HCT116 (cell line): ENCODE data around the gene TCAP. TPM values are rescaled to one million over a fixed set of nuclear protein-coding genes. Genes with fewer than 3 reads are reported as not detected.

ENCODE experiments used
- ATAC-seq: fragments of 200-7000 bp; cut with Tn5 transposase; 2 replicates; pipeline ENCODE4 v1.9.1; 2020; ENCODE audit warnings: mild to moderate bottlenecking, moderate library complexity
- BruUV-seq: library from RNA; stranded (reverse); fragments of 400-500 nt; replicated peaks from 2 replicates; lab custom pipeline; 2021; lab: Mats Ljungman, UMichigan
- CTCF ChIA-PET: fragments of 300-600 bp; sonication (Branson Sonifier 250); formaldehyde crosslinking; loops from one replicate; lab custom pipeline; 2021; ENCODE audit warnings: antibody characterized with exemption; lab: Charles Lee
- POLR2A ChIA-PET: fragments of 300-600, 350-600 bp; sonication (Branson Sonifier 250); formaldehyde crosslinking; loops from one replicate; lab custom pipeline; 2021; ENCODE audit warnings: antibody characterized with exemption; lab: Charles Lee
- RAD21 ChIA-PET, 2 experiments: fragments of 300-600 bp; sonication (Branson Sonifier 250); formaldehyde crosslinking; loops; one replicate each; lab custom pipeline; 2023; ENCODE audit warnings: low total read pairs in 2 of 2; ENCODE audit not compliant: uncharacterized antibody in 2 of 2, unreplicated experiment in 2 of 2, low non-redundant PET in 1 of 2; lab: Charles Lee
- DNase-seq: peaks from one replicate; pipeline ENCODE4 v3.0.0-alpha.2; 2010; ENCODE audit warnings: low read depth, low spot score
- H2AFZ ChIP-seq: fragments of 200-600 bp; shearing (Covaris generic), sonication (generic); 2 replicates; pipeline ENCODE4 v1.6.1; 2017; ENCODE audit warnings: low read depth, mixed run types, mixed read lengths, antibody characterized with exemption, low read length; ENCODE audit not compliant: poor library complexity, severe bottlenecking
- H3K27ac ChIP-seq: 2 replicates; pipeline ENCODE4 v1.5.1; 2012; ENCODE audit warnings: low read depth, low read length
- H3K27me3 ChIP-seq: fragments of 200-600 bp; sonication (generic); 2 replicates; pipeline ENCODE4 v1.6.1; 2016; ENCODE audit warnings: mixed run types, low read length, mixed read lengths; ENCODE audit not compliant: insufficient read depth
- H3K36me3 ChIP-seq, 2 experiments: fragments of 200-500 bp in 1 of 2; fragments of 200-600 bp in 1 of 2; sonication (Bioruptor generic) in 1 of 2; sonication (generic) in 1 of 2; 2 replicates each; pipeline versions ENCODE4 v1.5.1 to v1.6.1; 2014 to 2016; ENCODE audit warnings: low read length in 2 of 2, inconsistent platforms in 1 of 2, mixed read lengths in 1 of 2, mixed run types in 1 of 2; ENCODE audit not compliant: insufficient read depth in 2 of 2, control insufficient read depth in 1 of 2
- H3K4me1 ChIP-seq, 2 experiments: fragments of 200-600 bp in 1 of 2; sonication (generic) in 1 of 2; 2 replicates each; pipeline versions ENCODE4 v1.5.1 to v1.6.1; 2012 to 2017; ENCODE audit warnings: low read length in 2 of 2, inconsistent platforms in 1 of 2, mild to moderate bottlenecking in 1 of 2, mixed read lengths in 1 of 2, mixed run types in 1 of 2, moderate library complexity in 1 of 2; ENCODE audit not compliant: insufficient read depth in 2 of 2, control insufficient read depth in 1 of 2
- H3K4me2 ChIP-seq: fragments of 200-600 bp; sonication (generic); 2 replicates; pipeline ENCODE4 v1.6.1; 2017; ENCODE audit warnings: mixed run types, low read length, mixed read lengths
- H3K4me3 ChIP-seq, 2 experiments: fragments of 200-600 bp in 1 of 2; sonication (generic) in 1 of 2; replicated peaks in 1 of 2; 2 replicates each; pipeline ENCODE4 v1.5.1; 2011 to 2016; ENCODE audit warnings: low read length in 2 of 2, control low read depth in 1 of 2, low read depth in 1 of 2, mild to moderate bottlenecking in 1 of 2, mixed read lengths in 1 of 2, mixed run types in 1 of 2
- H3K79me2 ChIP-seq: fragments of 200-600 bp; sonication (generic); 2 replicates; pipeline ENCODE4 v1.6.1; 2017; ENCODE audit warnings: mild to moderate bottlenecking, mixed run types, low read length, moderate library complexity, mixed read lengths; ENCODE audit not compliant: insufficient read depth
- H3K9ac ChIP-seq: fragments of 200-600 bp; sonication (generic); 2 replicates; pipeline ENCODE4 v1.6.1; 2016; ENCODE audit warnings: low read length, mixed read lengths
- H3K9me2 ChIP-seq: fragments of 200-600 bp; sonication (generic), shearing (Covaris generic); 2 replicates; pipeline ENCODE4 v1.6.1; 2017; ENCODE audit warnings: mixed run types, mild to moderate bottlenecking, moderate library complexity; ENCODE audit not compliant: insufficient read depth
- H3K9me3 ChIP-seq, 2 experiments: fragments of 200-500 bp in 1 of 2; fragments of 200-600 bp in 1 of 2; sonication (Bioruptor generic) in 1 of 2; sonication (generic) in 1 of 2; 2 replicates each; pipeline ENCODE4 v1.6.1; 2014 to 2017; ENCODE audit warnings: low read length in 2 of 2, mixed read lengths in 2 of 2, inconsistent platforms in 1 of 2, low read depth in 1 of 2, mild to moderate bottlenecking in 1 of 2, mixed run types in 1 of 2, moderate library complexity in 1 of 2; ENCODE audit not compliant: control insufficient read depth in 1 of 2, insufficient read depth in 1 of 2
- H4K20me1 ChIP-seq: fragments of 200-600 bp; sonication (generic), shearing (Covaris generic); 2 replicates; pipeline ENCODE4 v1.6.1; 2017; ENCODE audit warnings: mixed run types, mild to moderate bottlenecking, moderate library complexity; ENCODE audit not compliant: insufficient read depth
- EZH2 ChIP-seq: fragments of 200-600 bp; sonication (generic); IDR thresholded peaks from 2 replicates; pipeline ENCODE4 v1.6.1; 2017; ENCODE audit warnings: antibody characterized with exemption, mixed run types
- FOSL1 ChIP-seq: IDR thresholded peaks from 2 replicates; pipeline ENCODE4 v1.6.1; 2012; ENCODE audit warnings: low read depth
- intact Hi-C: fragments of 100-400 bp; cut with micrococcal nuclease; formaldehyde crosslinking; loops from 2 replicates; pipeline ENCODE4 v1.10.0; 2022
- total RNA-seq: library from RNA; stranded (reverse); gene quantifications from one replicate; pipeline ENCODE4 v1.2.1, GENCODE V29; 2021; ENCODE audit not compliant: unreplicated experiment

TCAP gene
- total RNA-seq, 1 experiment from 2014 or later, result 1.5 TPM

GRCh38 chr17:39660011-39660360 lies 5.2 kb upstream of the TCAP start:
- ATAC-seq, result no peak
- Histone ChIP-seq H3K4me2 (no peak overlapping the region), H4K20me1 (no peaks in the 10 kb centered on the region), H3K4me1 (peaks cover 22 to 27% of the 10 kb centered on the region in 2 experiments), H3K9me3 (no peaks in the 10 kb centered on the region), H3K27me3 (no peaks in the 10 kb centered on the region), H3K27ac (no peak overlapping the region), H3K9ac (no peak overlapping the region), H3K36me3 (peaks cover 2 to 5% of the 10 kb centered on the region in 2 experiments; a peak in 1 of 4 replicates), H3K79me2 (no peaks in the 10 kb centered on the region), H3K4me3 (no peak overlapping the region), H2AFZ (no peak overlapping the region), H3K9me2 (no peaks in the 10 kb centered on the region)
- intact Hi-C loops, result no loop called here
- TF ChIP-seq FOSL1, result no peak
- CTCF ChIA-PET, result no interaction called here
- BruUV-seq, result no TSS peak
- POLR2A ChIA-PET, result no interaction called here
- no peak for DNase-seq
- RAD21 ChIA-PET, result no interaction called here

DNA sequence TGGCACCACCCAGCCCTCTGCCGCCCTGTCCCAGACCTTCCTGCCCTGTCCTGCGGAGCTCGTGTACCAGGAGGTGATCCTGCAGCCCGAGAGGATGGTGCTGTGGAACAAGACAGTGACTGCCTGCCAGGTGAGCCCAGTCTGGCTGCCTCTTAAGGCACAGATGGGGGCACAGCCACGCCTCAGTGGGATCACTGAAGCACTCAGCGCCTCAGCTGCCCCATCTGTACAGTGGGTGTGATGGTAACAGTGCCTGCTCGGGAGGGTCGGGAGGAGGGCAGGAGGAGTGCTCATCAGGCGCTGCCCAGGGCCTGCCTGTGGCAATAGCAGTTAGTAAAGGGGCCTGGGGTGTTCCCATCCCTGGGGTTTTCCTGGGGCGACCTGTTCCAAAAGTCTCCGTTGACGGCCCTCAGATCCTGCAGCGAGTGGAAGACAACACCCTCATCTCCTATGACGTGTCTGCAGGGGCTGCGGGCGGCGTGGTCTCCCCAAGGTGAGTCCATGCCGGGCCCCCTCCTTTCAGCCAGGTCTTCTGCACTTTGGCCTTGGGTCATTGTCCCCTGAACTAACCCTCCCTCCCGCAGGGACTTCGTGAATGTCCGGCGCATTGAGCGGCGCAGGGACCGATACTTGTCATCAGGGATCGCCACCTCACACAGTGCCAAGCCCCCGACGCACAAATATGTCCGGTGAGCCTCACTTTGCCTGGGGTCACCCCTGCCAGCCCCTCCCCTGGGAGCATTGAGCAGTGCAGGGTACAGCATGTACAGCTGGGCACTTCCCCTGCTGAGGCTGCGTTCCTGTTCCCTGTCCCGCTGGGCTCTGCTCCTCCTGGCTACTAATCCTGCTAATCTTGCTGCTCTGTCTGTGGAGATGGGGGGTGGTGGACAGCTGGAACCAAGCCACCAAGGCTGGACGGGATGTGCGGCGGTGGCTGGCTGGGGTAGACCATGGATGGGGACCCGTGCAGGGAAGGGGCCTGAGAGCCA lies 4.5 kb upstream of the TCAP start:
- H3K4me2 ChIP-seq, result no peak overlapping the region
- ATAC-seq (no peak), DNase-seq (no peak)
- H2AFZ ChIP-seq, result no peak overlapping the region
- H4K20me1 ChIP-seq, result no peaks in the 10 kb centered on the region
- CTCF ChIA-PET, result no interaction called here
- POLR2A ChIA-PET, result no interaction called here
- intact Hi-C loops, result no loop called here
- no peak overlapping the region; the same call in 1 of the 2 replicates for H3K27ac ChIP-seq
- no peak overlapping the region for H3K4me3 ChIP-seq
- RAD21 ChIA-PET, result no interaction called here
- H3K9me3 ChIP-seq, result no peaks in the 10 kb centered on the region
- no peak for TF ChIP-seq EZH2
- H3K9me2 ChIP-seq, result no peaks in the 10 kb centered on the region
- no peaks in the 10 kb centered on the region for H3K79me2 ChIP-seq
- H3K36me3 ChIP-seq, result peaks cover 2 to 5% of the 10 kb centered on the region in 2 experiments; a peak in 1 of 4 replicates
- BruUV-seq, result no TSS peak
- no peaks in the 10 kb centered on the region for H3K27me3 ChIP-seq
- H3K4me1 ChIP-seq, result peaks cover 22 to 27% of the 10 kb centered on the region in 2 experiments
- H3K9ac ChIP-seq, result no peak overlapping the region
